NB4 (cell line): Measurements from ENCODE around the gene FOXA1.

Experiments used
- DNase-seq: peaks from one replicate; pipeline ENCODE4 v3.0.0; 2010; ENCODE audit warnings: low read depth
- H3K4me3 ChIP-seq: one replicate; pipeline ENCODE4 v1.5.1; 2011; ENCODE audit warnings: mild to moderate bottlenecking, low read depth, low read length, moderate library complexity
- CTCF ChIP-seq: IDR thresholded peaks from one replicate; pipeline ENCODE4 v1.5.1; 2012; ENCODE audit warnings: low read depth, low read length
- MAX ChIP-seq: IDR thresholded peaks from 2 replicates; pipeline ENCODE4 v1.6.1; 2011; ENCODE audit warnings: low read depth, low read length
- MYC ChIP-seq: IDR thresholded peaks from 2 replicates; pipeline ENCODE4 v1.6.1; 2011; ENCODE audit warnings: low read depth, low read length
- POLR2A ChIP-seq: IDR thresholded peaks from 2 replicates; pipeline ENCODE4 v1.6.1; 2011; ENCODE audit warnings: mild to moderate bottlenecking; ENCODE audit not compliant: insufficient read length; ENCODE audit errors: extremely low read depth

FOXA1 gene

GRCh38 chr14:37587131-37587803 lies 7.8 kb downstream of the FOXA1 start:
- DNase-seq = no peak
- TF ChIP-seq MYC = no peak
- TF ChIP-seq POLR2A = no peak
- no peak for TF ChIP-seq CTCF
- TF ChIP-seq MAX = no peak
- H3K4me3 ChIP-seq = no peak overlapping the region

GRCh38 chr14:37586797-37587130 lies 8.3 kb downstream of the FOXA1 start:
- no peak overlapping the region for H3K4me3 ChIP-seq
- no peak for DNase-seq
- TF ChIP-seq CTCF = no peak
- no peak for TF ChIP-seq MAX
- no peak for TF ChIP-seq POLR2A
- TF ChIP-seq MYC = no peak

GRCh38 chr14:37585971-37586796 lies 8.9 kb downstream of the FOXA1 start:
- DNase-seq = no peak
- TF ChIP-seq POLR2A (no peak), MAX (no peak), CTCF (no peak), MYC (no peak)
- no peak overlapping the region for H3K4me3 ChIP-seq

- no peak for TF ChIP-seq MYC
- no peak for TF ChIP-seq MAX
- TF ChIP-seq POLR2A = no peak
- no peak for TF ChIP-seq CTCF
- no peak for DNase-seq
- no peak overlapping the region for H3K4me3 ChIP-seq
Observed at GRCh38 chr14:37585101-37585511, 9.9 kb downstream of the FOXA1 start.

GRCh38 chr14:37584211-37585100 lies 10.6 kb downstream of the FOXA1 start:
- DNase-seq = no peak
- no peak overlapping the region for H3K4me3 ChIP-seq
- no peak for TF ChIP-seq POLR2A
- TF ChIP-seq MYC = no peak
- TF ChIP-seq CTCF = no peak
- TF ChIP-seq MAX = no peak
